Prostate gland (tissue), 2 donors: ENCODE data around the gene CTPS2. TPM values are rescaled to one million over a fixed set of nuclear protein-coding genes. Genes with fewer than 3 reads are reported as not detected.
"Not testable (repeated sequence)": the region's sequence is repeated elsewhere in the genome, so short reads cannot be mapped to it uniquely, and the experiment has no call there.

Experiments
- DNase-seq: peaks from one replicate; pipeline ENCODE4 v3.0.0-alpha.2; 2019; ENCODE audit warnings: low spot score
- H3K27ac ChIP-seq, 2 donors: fragments of 200-600 bp; sonication (generic); 2 replicates each; pipeline ENCODE4 v1.5.1; 2017 to 2019
- H3K27me3 ChIP-seq: fragments of 200-600 bp; sonication (generic); replicated peaks from 2 replicates; pipeline ENCODE4 v1.5.1; 2019; ENCODE audit not compliant: insufficient read depth
- H3K36me3 ChIP-seq, 2 donors: fragments of 200-600 bp; sonication (generic); 1 replicate in 1 of 2; 2 replicates in 1 of 2; pipeline versions ENCODE4 v1.5.1 to v1.8.1; 2017 to 2019
- H3K4me1 ChIP-seq: fragments of 200-600 bp; sonication (generic); replicated peaks from 2 replicates; pipeline ENCODE4 v1.5.1; 2019
- H3K4me3 ChIP-seq, 2 donors: fragments of 200-600 bp; sonication (generic); 2 replicates each; pipeline ENCODE4 v1.5.1; 2017 to 2019
- H3K9me3 ChIP-seq: fragments of 200-600 bp; sonication (generic); 2 replicates; pipeline ENCODE4 v1.5.1; 2017
- CTCF ChIP-seq, 4 experiments: fragments of 200-600 bp in 2 of 4; fragments of 450-650 bp in 2 of 4; sonication (generic) in 2 of 4; IDR thresholded peaks; 1 replicate in 3 of 4; 2 replicates in 1 of 4; pipeline ENCODE4 v1.5.1; 2016 to 2019; ENCODE audit warnings: antibody characterized with exemption in 4 of 4, mild to moderate bottlenecking in 2 of 4, moderate library complexity in 2 of 4
- POLR2A ChIP-seq: fragments of 450-650 bp; IDR thresholded peaks from one replicate; pipeline ENCODE4 v1.6.1; 2016; ENCODE audit warnings: antibody characterized with exemption, mild to moderate bottlenecking
- POLR2AphosphoS5 ChIP-seq: sonication (generic); formaldehyde crosslinking; IDR thresholded peaks from one replicate; pipeline ENCODE4 v1.6.1; 2017; ENCODE audit warnings: antibody characterized with exemption
- WGBS: methylation state at CpG from one replicate; pipeline ENCODE4 v1.1.5; 2018; 5-methylcytosine and 5-hydroxymethylcytosine counted together
- intact Hi-C: fragments of 100-400 bp; cut with DNase I; formaldehyde crosslinking; loops from one replicate; pipeline ENCODE4 v1.14.2; 2022
- total RNA-seq, 2 donors: library from RNA; depleted of rRNA; stranded (reverse); fragments of >200 nt; gene quantifications; one replicate each; pipeline ENCODE4 v1.1.0, GENCODE V29; 2016

Gene CTPS2
- total RNA-seq, 2 donors from 2014 or later = 14.3 to 20.4 TPM

- intact Hi-C loops = no loop called here
- Histone ChIP-seq H3K27ac (no peak overlapping the region), H3K36me3 (no peaks in the 10 kb centered on the region), H3K4me3 (no peak overlapping the region), H3K27me3 (no peaks in the 10 kb centered on the region), H3K9me3 (no peaks in the 10 kb centered on the region), H3K4me1 (no peaks in the 10 kb centered on the region)
- WGBS = 92% methylated on average over 7 of the region's 7 CpGs
- no peak for TF ChIP-seq POLR2AphosphoS5
- no peak for TF ChIP-seq POLR2A
- TF ChIP-seq CTCF (IDR thresholded peaks at IDR 0.05) = no peak
- DNase-seq = no peak
These were observed 12.6 kb upstream of the CTPS2 start for GRCh38 chrX:16725072-16725471.

GRCh38 chrX:16722481-16722880 is 10.0 kb upstream of the CTPS2 start:
- no peaks in the 10 kb centered on the region for H3K36me3 ChIP-seq
- WGBS = 61% methylated on average over 4 of the region's 4 CpGs
- no peaks in the 10 kb centered on the region for H3K9me3 ChIP-seq
- DNase-seq = no peak
- H3K27me3 ChIP-seq = no peaks in the 10 kb centered on the region
- no peaks in the 10 kb centered on the region for H3K4me1 ChIP-seq
- no peak overlapping the region for H3K27ac ChIP-seq
- intact Hi-C loops = no loop called here
- TF ChIP-seq POLR2A = no peak
- no peak overlapping the region for H3K4me3 ChIP-seq

GRCh38 chrX:16719334-16720084 is 7.0 kb upstream of the CTPS2 start, which contains the start of gene SYAP1:
Gene SYAP1, plus strand, starts transcription at chrX:16719612. Its CDS starts 113 bp downstream, at chrX:16719725.
- intact Hi-C loops = no loop called here
- H3K4me3 ChIP-seq = peak within 1 kb of the TSS; percentile 59 to 60

GRCh38 chrX:16718824-16719333 is 6.4 kb upstream of the CTPS2 start:
- 10% methylated on average over 6 of the region's 6 CpGs for WGBS
- TF ChIP-seq POLR2AphosphoS5 (no peak), POLR2A (no peak), CTCF (IDR thresholded peaks at IDR 0.05) (no peak)
- Histone ChIP-seq H3K27me3 (no peaks in the 10 kb centered on the region), H3K9me3 (no peaks in the 10 kb centered on the region), H3K36me3 (no peaks in the 10 kb centered on the region), H3K4me3 (peak overlapping the region; percentile 59 to 60), H3K27ac (peak overlapping the region; percentile 92 to 94), H3K4me1 (no peaks in the 10 kb centered on the region)
- no peak for DNase-seq
- intact Hi-C loops = no loop called here

More at GRCh38 chrX:16719334-16720084, 7.0 kb upstream of the CTPS2 start, which contains the start of gene SYAP1:
- TF ChIP-seq CTCF (IDR thresholded peaks at IDR 0.05) (no peak), POLR2AphosphoS5 (peak; percentile 98), POLR2A (peak; percentile 93)
- 2% methylated on average over 11 of the region's 54 CpGs for WGBS
- peak; percentile 93 for DNase-seq
- Histone ChIP-seq H3K27me3 (no peaks in the 10 kb centered on the region), H3K27ac (peak within 1 kb of the TSS; percentile 92 to 94), H3K9me3 (no peaks in the 10 kb centered on the region), H3K4me1 (no peaks in the 10 kb centered on the region), H3K36me3 (no peaks in the 10 kb centered on the region)

GRCh38 chrX:16716451-16716850 is 4.0 kb upstream of the CTPS2 start:
- DNase-seq, H3K36me3 ChIP-seq, H3K9me3 ChIP-seq, H3K27me3 ChIP-seq, intact Hi-C loops, H3K4me3 ChIP-seq, H3K27ac ChIP-seq, H3K4me1 ChIP-seq: not testable (repeated sequence)
- 85% methylated on average over 6 of the region's 6 CpGs for whole genome bisulfite sequencing

GRCh38 chrX:16715638-16716037 is 3.2 kb upstream of the CTPS2 start:
- H3K27ac ChIP-seq, H3K9me3 ChIP-seq, H3K4me3 ChIP-seq, intact Hi-C loops, H3K27me3 ChIP-seq, H3K4me1 ChIP-seq, H3K36me3 ChIP-seq, DNase-seq: not testable (repeated sequence)
- 100% methylated on average over 2 of the region's 6 CpGs for WGBS
